Stomach (tissue), 9 donors: Measurements from ENCODE around the gene PHKB. TPM values are rescaled to one million over a fixed set of nuclear protein-coding genes. Genes with fewer than 3 reads are reported as not detected.

Experiments
- DNase-seq, 2 donors: peaks; one replicate each; pipeline versions ENCODE4 v3.0.0 to v3.0.0-alpha.2; 2013 to 2019
- H3K27ac ChIP-seq, 5 donors: fragments of 200-600 bp in 4 of 5; sonication (generic) in 4 of 5; one replicate each; pipeline ENCODE4 v1.5.1; 2013 to 2019; ENCODE audit warnings: mild to moderate bottlenecking in 1 of 5, moderate library complexity in 1 of 5
- H3K27me3 ChIP-seq, 3 donors: fragments of 200-600 bp; sonication (generic); one replicate each; pipeline ENCODE4 v1.5.1; 2017 to 2019; ENCODE audit warnings: mixed run types in 1 of 3
- H3K36me3 ChIP-seq, 4 donors: fragments of 200-600 bp; sonication (generic); 1 replicate in 3 of 4; 2 replicates in 1 of 4; pipeline ENCODE4 v1.5.1; 2016 to 2019
- H3K4me1 ChIP-seq, 4 donors: fragments of 200-600 bp; sonication (generic); one replicate each; pipeline ENCODE4 v1.5.1; 2016 to 2019
- H3K4me3 ChIP-seq, 4 donors: fragments of 200-600 bp; sonication (generic) in 3 of 4; one replicate each; pipeline ENCODE4 v1.5.1; 2016 to 2019; ENCODE audit warnings: mild to moderate bottlenecking in 1 of 4
- H3K9me3 ChIP-seq, 4 donors: fragments of 200-600 bp; sonication (generic); one replicate each; pipeline ENCODE4 v1.5.1; 2016 to 2019
- CTCF ChIP-seq, 7 experiments: fragments of 450-650 bp in 4 of 7; fragments of 200-600 bp in 3 of 7; sonication (generic) in 3 of 7; IDR thresholded peaks; one replicate each; pipeline ENCODE4 v1.5.1; 2016 to 2019; ENCODE audit warnings: antibody characterized with exemption in 7 of 7, control low read depth in 2 of 7, mild to moderate bottlenecking in 1 of 7
- EP300 ChIP-seq: sonication (generic); formaldehyde crosslinking; IDR thresholded peaks from one replicate; pipeline ENCODE4 v1.6.1; 2017; ENCODE audit warnings: antibody characterized with exemption
- POLR2A ChIP-seq, 4 donors: fragments of 450-650 bp; IDR thresholded peaks; one replicate each; pipeline ENCODE4 v1.6.1; 2016; ENCODE audit warnings: antibody characterized with exemption in 4 of 4, control low read depth in 2 of 4, mild to moderate bottlenecking in 1 of 4, moderate library complexity in 1 of 4
- POLR2AphosphoS5 ChIP-seq, 3 donors: sonication (generic); formaldehyde crosslinking; IDR thresholded peaks; one replicate each; pipeline ENCODE4 v1.6.1; 2016; ENCODE audit warnings: antibody characterized with exemption in 3 of 3
- WGBS, 5 donors: extraction: QIAGEN DNeasy Blood & Tissue Kit in 3 of 5; methylation state at CpG; one replicate each; pipeline versions ENCODE4 v1.1.5 to v1.1.7; 2013 to 2018; 5-methylcytosine and 5-hydroxymethylcytosine counted together
- intact Hi-C: fragments of 100-400 bp; cut with DNase I; formaldehyde crosslinking; loops from one replicate; pipeline ENCODE4 v1.15.1; 2023; ENCODE audit warnings: low total_unique reads
- polyA plus RNA-seq, 3 donors: library from polyadenylated mRNA; stranded (reverse); fragments of 200-250 nt; gene quantifications; one replicate each; pipeline ENCODE4 v1.2.3, GENCODE V29; 2013
- total RNA-seq, 5 donors: library from RNA; depleted of rRNA; stranded (reverse); fragments of >200 nt; gene quantifications; one replicate each; pipeline versions ENCODE4 v1.1.0 to v1.2.3, GENCODE V29; 2014 to 2016
- donor health status: healthy with polysubstance abuse.
- donor health status: Bipolar disorder and iron deficiency.
- donor health status: healthy.

Gene PHKB
- total and polyA plus RNA-seq, 8 donors: 17.5 to 163 (median 51.6) TPM

- DNase-seq: peak in 1 of 2 donors; percentile 62
- H3K27ac ChIP-seq: no peak overlapping the region
- H3K27me3 ChIP-seq: no peaks in the 10 kb centered on the region
- H3K36me3 ChIP-seq: peaks cover 0 to 20% (median 8%) of the 10 kb centered on the region in 4 donors
- TF ChIP-seq EP300 (no peak), CTCF (IDR thresholded peaks at IDR 0.05) (no peak), POLR2A (IDR thresholded peaks at IDR 0.05) (no peak), POLR2AphosphoS5 (IDR thresholded peaks at IDR 0.05) (no peak)
- no peaks in the 10 kb centered on the region for H3K4me1 ChIP-seq
- H3K9me3 ChIP-seq: no peaks in the 10 kb centered on the region
- H3K4me3 ChIP-seq: no peak overlapping the region
- 86 to 95% (median 94%) methylated on average over 3 of the region's 3 CpGs for WGBS, 5 donors
- intact Hi-C loops: no loop called here
Measured at GRCh38 chr16:47617732-47618131, 156.6 kb downstream of the PHKB start.

GRCh38 chr16:47622451-47623176 lies 161.5 kb downstream of the PHKB start:
- Histone ChIP-seq H3K4me1 (peaks cover 0 to 9% (median 3%) of the 10 kb centered on the region in 4 donors), H3K27ac (no peak overlapping the region), H3K36me3 (peaks cover 0 to 3% (median 0%) of the 10 kb centered on the region in 4 donors), H3K9me3 (no peaks in the 10 kb centered on the region), H3K4me3 (no peak overlapping the region), H3K27me3 (no peaks in the 10 kb centered on the region)
- DNase-seq: no peak
- intact Hi-C loops: no loop called here
- WGBS, 5 donors: 96 to 100% (median 96%) methylated on average over 1 of the region's 1 CpG
- no peak for TF ChIP-seq POLR2AphosphoS5 (IDR thresholded peaks at IDR 0.05)
- no peak for TF ChIP-seq POLR2A (IDR thresholded peaks at IDR 0.05)
- TF ChIP-seq CTCF (IDR thresholded peaks at IDR 0.05): no peak

GRCh38 chr16:47624563-47624962 lies 163.4 kb downstream of the PHKB start:
- no peak for DNase-seq
- peaks cover 0 to 11% (median 3%) of the 10 kb centered on the region in 4 donors for H3K4me1 ChIP-seq
- peaks cover 0 to 3% (median 0%) of the 10 kb centered on the region in 4 donors for H3K36me3 ChIP-seq
- intact Hi-C loops: no loop called here
- no peak for TF ChIP-seq CTCF (IDR thresholded peaks at IDR 0.05)
- no peak for TF ChIP-seq POLR2AphosphoS5 (IDR thresholded peaks at IDR 0.05)
- no peak for TF ChIP-seq POLR2A (IDR thresholded peaks at IDR 0.05)
- no peak for TF ChIP-seq EP300
- no peaks in the 10 kb centered on the region for H3K27me3 ChIP-seq
- H3K9me3 ChIP-seq: peaks cover 0 to 4% (median 0%) of the 10 kb centered on the region in 4 donors
- no peak overlapping the region for H3K27ac ChIP-seq
- WGBS, 5 donors: 76 to 100% (median 96%) methylated on average over 1 of the region's 1 CpG
- no peak overlapping the region for H3K4me3 ChIP-seq

GRCh38 chr16:47625115-47625567 lies 164.0 kb downstream of the PHKB start:
- DNase-seq: no peak
- Histone ChIP-seq H3K27ac (no peak overlapping the region), H3K4me3 (no peak overlapping the region), H3K27me3 (no peaks in the 10 kb centered on the region), H3K36me3 (peaks cover 0 to 3% (median 0%) of the 10 kb centered on the region in 4 donors), H3K4me1 (peaks cover 0 to 11% (median 3%) of the 10 kb centered on the region in 4 donors), H3K9me3 (peaks cover 0 to 4% (median 0%) of the 10 kb centered on the region in 4 donors)
- intact Hi-C loops: no loop called here
- WGBS, 5 donors: 91 to 100% (median 100%) methylated on average over 1 of the region's 1 CpG
- TF ChIP-seq EP300: no peak
- TF ChIP-seq CTCF (IDR thresholded peaks at IDR 0.05): no peak
- no peak for TF ChIP-seq POLR2AphosphoS5 (IDR thresholded peaks at IDR 0.05)
- TF ChIP-seq POLR2A (IDR thresholded peaks at IDR 0.05): no peak
